DOHH2 (cell line): Measurements from ENCODE around the gene GADD45A.

ENCODE experiments used
- EZH2phosphoT487 ChIP-seq: fragments of 200-600 bp; sonication (generic); IDR thresholded peaks from 2 replicates; pipeline ENCODE4 v1.6.1; 2017; ENCODE audit warnings: borderline replicate concordance, mild to moderate bottlenecking, antibody characterized with exemption, low read length, moderate library complexity, mixed read lengths
- TF ChIP-seq, protein P1 (sequence below): fragments of 200-600 bp; sonication (generic); IDR thresholded peaks from one replicate; pipeline ENCODE4 v1.5.1; 2014; ENCODE audit warnings: antibody characterized with exemption, mild to moderate bottlenecking, low read depth, low read length; ENCODE audit not compliant: poor library complexity, severe bottlenecking

GRCh38 chr1:67655581-67655980 is 29.4 kb upstream of the GADD45A start:
- TF ChIP-seq, protein P1, sequence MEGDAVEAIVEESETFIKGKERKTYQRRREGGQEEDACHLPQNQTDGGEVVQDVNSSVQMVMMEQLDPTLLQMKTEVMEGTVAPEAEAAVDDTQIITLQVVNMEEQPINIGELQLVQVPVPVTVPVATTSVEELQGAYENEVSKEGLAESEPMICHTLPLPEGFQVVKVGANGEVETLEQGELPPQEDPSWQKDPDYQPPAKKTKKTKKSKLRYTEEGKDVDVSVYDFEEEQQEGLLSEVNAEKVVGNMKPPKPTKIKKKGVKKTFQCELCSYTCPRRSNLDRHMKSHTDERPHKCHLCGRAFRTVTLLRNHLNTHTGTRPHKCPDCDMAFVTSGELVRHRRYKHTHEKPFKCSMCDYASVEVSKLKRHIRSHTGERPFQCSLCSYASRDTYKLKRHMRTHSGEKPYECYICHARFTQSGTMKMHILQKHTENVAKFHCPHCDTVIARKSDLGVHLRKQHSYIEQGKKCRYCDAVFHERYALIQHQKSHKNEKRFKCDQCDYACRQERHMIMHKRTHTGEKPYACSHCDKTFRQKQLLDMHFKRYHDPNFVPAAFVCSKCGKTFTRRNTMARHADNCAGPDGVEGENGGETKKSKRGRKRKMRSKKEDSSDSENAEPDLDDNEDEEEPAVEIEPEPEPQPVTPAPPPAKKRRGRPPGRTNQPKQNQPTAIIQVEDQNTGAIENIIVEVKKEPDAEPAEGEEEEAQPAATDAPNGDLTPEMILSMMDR = no peak
- TF ChIP-seq EZH2phosphoT487 = no peak
